Daoy (cell line): ENCODE data around the gene NCKAP5. TPM values are rescaled to one million over a fixed set of nuclear protein-coding genes. Genes with fewer than 3 reads are reported as not detected.

Experiments used
- DNase-seq: peaks from one replicate; pipeline ENCODE4 v3.0.0-alpha.2; 2015; ENCODE audit warnings: low read depth
- total RNA-seq: library from RNA; depleted of rRNA; stranded (reverse); fragments of >200 nt; shearing (Covaris generic); gene quantifications from 2 replicates; pipeline ENCODE4 v1.2.3, GENCODE V29; 2014

Gene NCKAP5
- total RNA-seq, 1 experiment from 2014 or later = 8.4 TPM

GRCh38 chr2:133204421-133204820, 363.8 kb downstream of the NCKAP5 start:
- DNase-seq = no peak

- DNase-seq = peak; percentile 88
These were observed 367.4 kb downstream of the NCKAP5 start for GRCh38 chr2:133200684-133201421.

GRCh38 chr2:133198678-133199077, 369.6 kb downstream of the NCKAP5 start:
- DNase-seq = no peak

- DNase-seq = no peak
These were observed 371.1 kb downstream of the NCKAP5 start for GRCh38 chr2:133197156-133197555.

GRCh38 chr2:133194777-133195335, 373.4 kb downstream of the NCKAP5 start:
- DNase-seq = no peak

- DNase-seq = no peak
These were observed 374.0 kb downstream of the NCKAP5 start for GRCh38 chr2:133194362-133194655.

- no peak for DNase-seq
These were observed 374.5 kb downstream of the NCKAP5 start for GRCh38 chr2:133193544-133194361.

GRCh38 chr2:133192028-133192427, 376.2 kb downstream of the NCKAP5 start:
- DNase-seq = no peak

GRCh38 chr2:133177196-133177595, 391.1 kb downstream of the NCKAP5 start:
- DNase-seq = peak; percentile 40

- no peak for DNase-seq
These were observed 392.3 kb downstream of the NCKAP5 start for GRCh38 chr2:133175926-133176325.

GRCh38 chr2:133173224-133173623, 395.0 kb downstream of the NCKAP5 start:
- DNase-seq = no peak

- peak; percentile 56 for DNase-seq
These were observed 396.8 kb downstream of the NCKAP5 start for GRCh38 chr2:133171393-133172004.

GRCh38 chr2:133169274-133169912, 398.9 kb downstream of the NCKAP5 start:
- no peak for DNase-seq

- peak; percentile 5 for DNase-seq
These were observed 400.3 kb downstream of the NCKAP5 start for GRCh38 chr2:133167990-133168389.

GRCh38 chr2:133167223-133167622, 401.0 kb downstream of the NCKAP5 start:
- DNase-seq = no peak

GRCh38 chr2:133166031-133166430, 402.2 kb downstream of the NCKAP5 start:
- no peak for DNase-seq

- no peak for DNase-seq
These were observed 405.2 kb downstream of the NCKAP5 start for GRCh38 chr2:133163111-133163510.

GRCh38 chr2:133158442-133158841, 409.8 kb downstream of the NCKAP5 start:
- no peak for DNase-seq

- no peak for DNase-seq
These were observed 410.2 kb downstream of the NCKAP5 start for GRCh38 chr2:133158024-133158423.

- DNase-seq = no peak
These were observed 411.1 kb downstream of the NCKAP5 start for GRCh38 chr2:133157141-133157540.

- no peak for DNase-seq
These were observed 415.5 kb downstream of the NCKAP5 start for GRCh38 chr2:133152801-133153200.

GRCh38 chr2:133148187-133148586, 420.1 kb downstream of the NCKAP5 start:
- DNase-seq = no peak
